ENCODE measurements around the gene PLK2.

Gene PLK2

DNA sequence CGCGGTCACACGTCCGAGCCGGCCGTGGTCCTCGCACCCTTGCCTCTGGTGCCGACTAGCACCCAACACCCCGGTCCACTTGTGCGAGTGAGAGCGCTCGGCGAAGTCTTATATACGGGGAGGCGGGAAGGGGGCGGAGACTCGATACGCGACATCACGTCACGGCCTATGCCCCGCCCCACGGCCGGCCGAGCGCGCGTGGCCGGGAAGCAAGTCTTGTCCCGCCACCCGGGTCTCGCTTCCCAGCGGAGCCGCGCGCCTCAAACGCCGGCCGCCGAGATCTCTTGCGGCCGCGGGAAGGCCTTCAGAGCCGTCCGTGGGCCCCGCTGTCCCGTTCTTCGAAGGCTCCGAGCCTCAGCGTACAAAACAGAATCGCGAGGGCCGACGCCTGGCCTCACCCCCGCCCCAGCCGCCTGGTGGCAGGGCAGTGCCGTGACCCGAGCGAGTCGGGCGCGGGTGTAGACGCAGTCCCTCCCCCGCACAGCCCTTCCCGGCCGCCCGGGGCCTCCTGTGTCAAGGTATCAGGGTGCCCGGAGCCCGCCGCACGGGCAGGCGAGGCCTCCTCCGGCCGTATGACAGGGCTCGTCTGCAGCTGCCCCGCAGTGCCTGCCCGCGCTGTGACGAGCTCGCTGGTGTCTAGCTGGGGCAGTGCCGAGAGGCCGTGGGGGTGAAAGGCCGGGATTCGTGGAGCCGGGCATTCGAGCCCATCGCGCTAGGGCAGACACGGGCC, at the start of gene PLK2:
Gene PLK2 (minus strand): TSS at position 85 of the 730 bp plus-strand sequence. CDS start 127 bp downstream, outside the sequence.
- Mint-ChIP-seq H3K36me3 (ENCODE audit: low read depth) (no peaks in the 10 kb centered on the region), H3K27ac (peak within 1 kb of the TSS; percentile 49), H3K4me1 (ENCODE audit: low read depth) (peaks cover 22% of the 10 kb centered on the region), H3K9me3 (no peaks in the 10 kb centered on the region), H3K4me3 (peak within 1 kb of the TSS; percentile 74), H3K27me3 (ENCODE audit: low read depth) (peaks cover 22% of the 10 kb centered on the region)
- peak; percentile 85 for DNase-seq (ENCODE audit: low spot score)

DNA sequence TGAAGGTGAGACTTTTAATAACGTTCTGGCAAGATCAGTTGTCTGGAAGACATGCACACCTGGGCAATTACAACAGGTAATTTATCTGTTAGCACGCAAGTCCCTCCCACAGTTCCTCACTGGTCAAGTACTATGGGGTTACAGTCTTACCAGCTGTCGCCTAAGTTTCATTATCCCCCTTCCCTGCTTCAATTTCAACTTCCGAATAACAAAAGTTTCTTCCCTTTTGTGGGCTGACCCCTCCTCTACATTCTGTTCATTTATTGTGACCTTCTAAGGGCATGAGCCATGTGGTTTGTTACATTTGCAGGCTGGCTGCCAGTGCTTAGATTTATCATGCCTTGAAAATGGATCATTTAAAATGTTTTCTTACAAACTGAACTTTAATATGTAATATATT, 47.8 kb upstream of the PLK2 start:
- no peaks in the 10 kb centered on the region for H3K4me1 Mint-ChIP-seq (ENCODE audit: low read depth)
- H3K9me3 Mint-ChIP-seq, result no peaks in the 10 kb centered on the region
- no peaks in the 10 kb centered on the region for H3K36me3 Mint-ChIP-seq (ENCODE audit: low read depth)
- H3K4me3 Mint-ChIP-seq, result no peak overlapping the region
- no peak for DNase-seq (ENCODE audit: low spot score)
- H3K27ac Mint-ChIP-seq, result no peak overlapping the region
- peaks cover 11% of the 10 kb centered on the region for H3K27me3 Mint-ChIP-seq (ENCODE audit: low read depth)

DNA sequence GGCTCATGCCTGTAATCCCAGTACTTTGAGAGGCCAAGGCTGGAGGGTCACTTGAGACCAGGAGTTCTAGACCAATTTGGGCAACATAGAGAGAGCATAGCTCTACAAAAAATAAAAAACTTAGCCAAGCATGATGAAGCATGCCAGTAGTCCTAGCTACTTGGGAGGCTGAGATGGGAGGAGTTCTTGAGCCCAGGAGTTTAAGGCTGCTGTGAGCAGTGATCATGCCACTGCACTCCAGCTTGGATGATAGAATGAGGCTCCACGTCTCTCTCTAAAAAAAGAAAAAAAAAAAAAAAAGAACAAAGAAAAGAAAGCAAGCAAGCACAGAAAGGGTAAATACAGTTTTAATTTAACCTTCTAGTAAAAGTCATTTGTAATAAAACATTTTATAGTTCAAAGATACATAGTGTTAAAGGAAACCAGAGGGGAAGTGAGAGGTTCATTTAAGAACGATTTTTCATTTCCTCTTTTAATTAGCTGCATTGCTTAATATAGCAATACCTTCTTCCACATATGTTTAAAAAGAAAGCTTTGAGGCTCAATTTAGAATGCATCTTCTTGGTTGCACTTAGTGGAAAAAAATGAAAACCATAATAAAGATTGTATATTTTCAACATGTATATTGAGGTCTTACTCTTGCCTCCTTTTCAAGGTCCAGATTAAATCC, 46.2 kb upstream of the PLK2 start:
- no peaks in the 10 kb centered on the region for H3K9me3 Mint-ChIP-seq
- no peaks in the 10 kb centered on the region for H3K36me3 Mint-ChIP-seq (ENCODE audit: low read depth)
- peaks cover 14% of the 10 kb centered on the region for H3K27me3 Mint-ChIP-seq (ENCODE audit: low read depth)
- DNase-seq (ENCODE audit: low spot score), result no peak
- no peaks in the 10 kb centered on the region for H3K4me1 Mint-ChIP-seq (ENCODE audit: low read depth)
- no peak overlapping the region for H3K4me3 Mint-ChIP-seq
- no peak overlapping the region for H3K27ac Mint-ChIP-seq

DNA sequence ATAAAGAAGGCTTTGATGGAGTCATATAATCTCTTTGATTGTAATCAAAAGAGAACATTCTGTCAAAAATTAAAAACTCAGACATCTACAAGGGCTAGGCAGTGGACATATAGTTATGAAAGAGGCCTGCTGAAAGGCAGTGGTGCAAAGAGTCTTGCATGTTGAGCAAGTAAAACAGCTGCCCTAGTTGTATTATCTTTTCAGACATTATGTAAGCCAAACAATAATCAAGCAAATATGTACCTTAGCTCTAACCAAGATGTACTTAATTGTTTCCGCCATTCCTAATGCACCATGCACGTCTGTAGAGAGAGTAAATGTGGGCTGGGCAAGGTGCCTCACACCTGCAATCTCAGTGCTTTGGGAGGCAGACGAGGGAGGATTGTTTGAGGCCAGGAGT, 45.6 kb upstream of the PLK2 start:
- Mint-ChIP-seq H3K4me3 (no peak overlapping the region), H3K27me3 (ENCODE audit: low read depth) (peaks cover 14% of the 10 kb centered on the region), H3K27ac (no peak overlapping the region), H3K9me3 (no peaks in the 10 kb centered on the region), H3K36me3 (ENCODE audit: low read depth) (no peaks in the 10 kb centered on the region), H3K4me1 (ENCODE audit: low read depth) (peaks cover 1% of the 10 kb centered on the region)
- DNase-seq (ENCODE audit: low spot score), result no peak

DNA sequence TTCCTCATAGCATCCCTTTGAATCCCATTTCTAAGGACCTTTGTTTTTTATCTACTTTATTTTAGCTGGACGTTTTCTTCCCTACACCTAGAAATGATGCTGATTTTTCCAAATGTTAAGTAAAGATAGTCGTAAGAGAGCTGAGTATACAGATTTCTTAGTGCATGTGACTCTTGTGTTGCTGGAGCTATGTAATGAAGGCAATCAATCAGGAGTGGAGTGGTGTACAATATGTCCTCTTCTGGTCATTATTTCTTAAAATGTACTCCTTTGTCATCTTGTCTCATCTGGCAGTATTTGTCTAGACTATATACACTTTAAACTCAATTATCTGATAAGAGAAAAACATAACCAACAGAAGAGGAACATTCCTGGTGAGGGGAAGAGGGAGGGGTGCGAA, 44.9 kb upstream of the PLK2 start:
- Mint-ChIP-seq H3K4me1 (ENCODE audit: low read depth) (peaks cover 6% of the 10 kb centered on the region), H3K4me3 (no peak overlapping the region), H3K27ac (no peak overlapping the region), H3K9me3 (no peaks in the 10 kb centered on the region), H3K36me3 (ENCODE audit: low read depth) (no peaks in the 10 kb centered on the region), H3K27me3 (ENCODE audit: low read depth) (peaks cover 14% of the 10 kb centered on the region)
- DNase-seq (ENCODE audit: low spot score), result no peak

DNA sequence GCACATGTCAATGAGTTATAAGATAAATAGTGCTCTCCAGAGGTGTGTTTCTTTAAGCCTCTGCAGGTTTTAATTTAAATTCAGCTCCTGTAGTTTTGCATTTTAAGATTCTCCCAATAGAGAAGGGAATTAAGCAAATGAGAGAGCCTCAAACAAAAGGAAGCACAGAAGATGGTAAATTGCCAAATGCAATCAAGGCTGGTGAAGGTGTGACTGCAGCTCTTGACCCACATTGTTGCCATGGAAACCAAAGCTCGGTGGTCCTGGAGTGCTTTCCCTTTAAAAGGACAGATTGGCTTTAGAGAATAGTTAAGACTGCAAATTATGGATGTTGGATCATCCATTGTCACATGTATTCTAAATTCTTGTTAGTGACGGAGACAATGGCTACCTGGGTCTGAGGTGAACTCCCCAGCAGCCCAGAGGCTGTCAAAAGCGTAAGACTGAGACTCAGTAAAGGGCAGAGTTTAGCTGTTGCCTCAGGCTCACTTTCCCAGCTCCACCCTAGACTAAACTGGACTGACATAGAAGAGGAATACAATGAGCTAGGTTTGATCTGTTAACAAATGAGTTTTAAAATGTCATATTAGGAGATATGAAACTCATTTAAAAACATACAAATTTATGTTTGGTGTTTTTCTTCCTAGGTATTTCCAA, 43.6 kb upstream of the PLK2 start:
- Mint-ChIP-seq H3K4me1 (ENCODE audit: low read depth) (peaks cover 8% of the 10 kb centered on the region), H3K9me3 (no peaks in the 10 kb centered on the region), H3K27ac (no peak overlapping the region), H3K36me3 (ENCODE audit: low read depth) (no peaks in the 10 kb centered on the region), H3K4me3 (no peak overlapping the region), H3K27me3 (ENCODE audit: low read depth) (peaks cover 14% of the 10 kb centered on the region)
- DNase-seq (ENCODE audit: low spot score), result no peak

DNA sequence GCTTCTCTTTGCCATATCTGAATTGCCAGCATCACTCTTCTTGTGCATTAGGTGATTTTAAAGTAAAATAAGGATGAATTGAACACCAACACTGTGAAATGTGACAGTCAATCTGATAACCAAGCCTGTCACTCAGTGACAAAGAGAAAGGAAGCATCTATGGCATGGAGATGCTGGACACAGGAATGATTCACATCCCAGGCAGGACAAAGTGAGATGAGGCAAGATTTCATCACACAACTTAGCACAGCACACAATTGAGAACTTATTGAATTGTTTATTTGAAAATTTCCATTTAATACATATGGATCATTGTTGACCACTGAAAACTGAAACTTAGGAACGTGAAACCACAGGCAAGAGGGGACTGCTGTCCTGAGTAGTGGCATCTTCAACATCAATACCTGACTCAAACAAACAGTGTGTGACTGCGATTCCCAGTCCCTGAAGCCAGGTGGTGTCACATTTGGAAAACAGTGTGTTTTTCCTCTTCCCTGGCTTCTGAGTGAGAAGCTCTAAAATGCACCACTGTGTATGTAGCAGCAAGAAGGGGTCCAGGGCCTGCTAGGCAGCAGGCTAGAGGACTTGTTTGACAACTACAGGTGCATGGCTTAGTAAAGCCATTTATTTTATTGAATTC, 42.0 kb upstream of the PLK2 start:
- Mint-ChIP-seq H3K27ac (no peak overlapping the region), H3K27me3 (ENCODE audit: low read depth) (peaks cover 13% of the 10 kb centered on the region), H3K4me3 (no peak overlapping the region), H3K9me3 (no peaks in the 10 kb centered on the region), H3K36me3 (ENCODE audit: low read depth) (no peaks in the 10 kb centered on the region), H3K4me1 (ENCODE audit: low read depth) (peaks cover 8% of the 10 kb centered on the region)
- no peak for DNase-seq (ENCODE audit: low spot score)

DNA sequence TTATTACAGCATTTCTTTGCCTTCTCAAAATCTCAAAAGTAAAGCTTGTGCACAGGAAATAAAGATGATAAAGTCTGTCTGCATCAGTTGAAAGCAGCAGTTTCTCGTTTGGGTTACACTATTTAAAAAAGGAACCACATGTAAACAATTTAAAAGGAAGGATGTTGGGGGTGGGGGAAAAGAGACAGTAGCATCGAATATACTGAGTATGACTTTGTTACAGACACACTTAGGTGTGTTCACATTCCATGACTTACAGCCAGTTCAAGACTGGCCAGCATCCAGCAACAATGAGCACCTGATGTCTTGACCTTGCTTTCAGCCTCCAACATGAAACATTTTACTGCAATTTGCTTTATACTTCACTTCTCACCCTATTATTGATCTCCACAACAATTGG, 40.1 kb upstream of the PLK2 start:
- peaks cover 10% of the 10 kb centered on the region for H3K27me3 Mint-ChIP-seq (ENCODE audit: low read depth)
- peak overlapping the region; percentile 62 for H3K27ac Mint-ChIP-seq
- no peaks in the 10 kb centered on the region for H3K9me3 Mint-ChIP-seq
- no peaks in the 10 kb centered on the region for H3K36me3 Mint-ChIP-seq (ENCODE audit: low read depth)
- H3K4me3 Mint-ChIP-seq, result peak overlapping the region; percentile 25
- H3K4me1 Mint-ChIP-seq (ENCODE audit: low read depth), result peaks cover 8% of the 10 kb centered on the region
- no peak for DNase-seq (ENCODE audit: low spot score)

DNA sequence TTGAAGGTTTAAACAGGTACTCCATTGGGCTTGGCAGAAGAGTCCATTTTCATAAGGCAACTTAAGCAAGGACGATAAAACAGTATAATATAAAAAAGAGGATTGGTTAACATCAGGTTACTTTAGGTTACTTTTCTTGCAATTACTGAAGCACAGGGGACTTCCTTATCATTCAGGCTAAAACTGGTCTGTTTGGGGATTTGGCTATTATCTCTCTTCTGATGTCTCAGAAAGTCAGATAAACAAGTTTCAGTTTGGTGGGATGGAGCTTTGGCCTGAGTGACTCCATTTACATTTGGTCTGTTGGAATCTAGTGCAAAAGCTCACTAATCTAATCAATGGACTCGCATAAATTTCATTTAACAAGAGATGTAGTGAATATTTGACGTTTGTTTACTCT, 39.3 kb upstream of the PLK2 start:
- H3K27ac Mint-ChIP-seq, result no peak overlapping the region
- H3K4me1 Mint-ChIP-seq (ENCODE audit: low read depth), result peaks cover 8% of the 10 kb centered on the region
- no peak for DNase-seq (ENCODE audit: low spot score)
- H3K36me3 Mint-ChIP-seq (ENCODE audit: low read depth), result no peaks in the 10 kb centered on the region
- no peaks in the 10 kb centered on the region for H3K9me3 Mint-ChIP-seq
- H3K4me3 Mint-ChIP-seq, result no peak overlapping the region
- peaks cover 5% of the 10 kb centered on the region for H3K27me3 Mint-ChIP-seq (ENCODE audit: low read depth)

DNA sequence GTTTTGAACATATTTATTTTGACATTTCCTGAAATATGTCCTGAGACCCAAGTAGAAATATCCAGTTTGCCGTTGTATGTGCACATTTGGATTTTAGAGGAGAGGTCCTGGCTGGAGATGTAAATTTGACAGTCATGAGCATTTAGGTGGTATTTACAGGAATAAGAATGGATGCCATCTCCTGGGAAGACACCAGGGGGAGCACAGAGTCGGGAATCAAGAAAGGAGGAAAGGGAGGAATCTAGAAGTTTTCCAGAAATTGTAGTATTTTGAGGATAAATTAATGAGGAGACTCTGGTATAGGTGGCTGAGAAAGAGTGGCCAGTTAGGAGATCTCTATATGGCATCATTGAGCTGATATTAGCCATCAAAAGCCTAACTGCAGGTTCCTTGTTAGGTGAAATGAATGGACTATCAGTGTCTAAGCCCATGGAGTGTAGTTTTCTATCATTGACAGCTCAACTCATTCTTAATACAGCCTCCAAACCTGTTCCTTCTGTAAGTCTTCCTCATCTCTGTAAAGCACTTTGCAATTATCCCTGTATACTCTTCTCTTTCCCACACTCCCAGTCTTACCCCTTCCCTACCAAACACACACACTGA, 38.6 kb upstream of the PLK2 start:
- DNase-seq (ENCODE audit: low spot score), result no peak
- H3K4me1 Mint-ChIP-seq (ENCODE audit: low read depth), result peaks cover 8% of the 10 kb centered on the region
- no peak overlapping the region for H3K4me3 Mint-ChIP-seq
- no peak overlapping the region for H3K27ac Mint-ChIP-seq
- no peaks in the 10 kb centered on the region for H3K9me3 Mint-ChIP-seq
- no peaks in the 10 kb centered on the region for H3K36me3 Mint-ChIP-seq (ENCODE audit: low read depth)
- peaks cover 5% of the 10 kb centered on the region for H3K27me3 Mint-ChIP-seq (ENCODE audit: low read depth)

DNA sequence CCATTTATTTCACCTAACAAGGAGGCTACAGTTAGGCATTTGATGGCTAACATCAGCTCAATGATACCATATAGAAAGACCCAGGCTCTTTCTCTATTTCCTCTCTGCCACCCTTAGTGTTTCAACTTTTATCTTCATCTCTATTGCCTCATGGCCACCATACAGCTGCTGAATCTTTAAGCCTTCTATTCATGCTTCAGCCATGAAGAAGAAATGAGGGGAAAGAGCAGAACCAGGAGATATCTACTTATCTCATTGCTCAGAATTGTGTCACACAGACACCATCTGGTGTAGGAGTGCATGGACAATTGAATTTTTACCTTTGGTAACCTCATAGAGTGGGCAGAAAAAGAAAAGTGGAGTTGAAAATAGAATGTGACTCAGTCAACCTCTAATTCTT, 38.0 kb upstream of the PLK2 start:
- Mint-ChIP-seq H3K4me1 (ENCODE audit: low read depth) (peaks cover 8% of the 10 kb centered on the region), H3K27me3 (ENCODE audit: low read depth) (peaks cover 5% of the 10 kb centered on the region), H3K9me3 (no peaks in the 10 kb centered on the region), H3K36me3 (ENCODE audit: low read depth) (no peaks in the 10 kb centered on the region), H3K27ac (no peak overlapping the region), H3K4me3 (no peak overlapping the region)
- DNase-seq (ENCODE audit: low spot score), result no peak

DNA sequence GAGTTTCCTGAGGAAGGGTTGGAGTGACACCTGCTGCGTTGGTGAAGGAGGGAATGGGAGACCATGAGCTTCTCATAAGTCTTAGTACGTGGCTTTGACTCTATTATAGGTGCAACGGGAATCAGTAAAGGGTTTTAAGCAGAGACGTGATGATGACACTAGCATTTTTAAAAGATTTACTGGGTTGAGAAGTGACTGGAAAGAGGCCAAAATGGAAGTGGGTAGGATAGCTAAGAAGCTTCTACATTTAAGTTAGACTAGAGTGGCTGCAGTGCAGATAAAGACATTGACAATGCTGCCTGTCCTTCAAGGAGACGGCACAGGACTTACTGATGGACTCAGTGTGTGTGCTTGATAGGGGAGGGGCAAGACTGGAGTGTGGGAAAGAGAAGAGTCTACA, 37.5 kb upstream of the PLK2 start:
- Mint-ChIP-seq H3K9me3 (no peaks in the 10 kb centered on the region), H3K27ac (no peak overlapping the region), H3K27me3 (ENCODE audit: low read depth) (peaks cover under 1% of the 10 kb centered on the region), H3K36me3 (ENCODE audit: low read depth) (no peaks in the 10 kb centered on the region), H3K4me3 (no peak overlapping the region), H3K4me1 (ENCODE audit: low read depth) (peaks cover 8% of the 10 kb centered on the region)
- no peak for DNase-seq (ENCODE audit: low spot score)

DNA sequence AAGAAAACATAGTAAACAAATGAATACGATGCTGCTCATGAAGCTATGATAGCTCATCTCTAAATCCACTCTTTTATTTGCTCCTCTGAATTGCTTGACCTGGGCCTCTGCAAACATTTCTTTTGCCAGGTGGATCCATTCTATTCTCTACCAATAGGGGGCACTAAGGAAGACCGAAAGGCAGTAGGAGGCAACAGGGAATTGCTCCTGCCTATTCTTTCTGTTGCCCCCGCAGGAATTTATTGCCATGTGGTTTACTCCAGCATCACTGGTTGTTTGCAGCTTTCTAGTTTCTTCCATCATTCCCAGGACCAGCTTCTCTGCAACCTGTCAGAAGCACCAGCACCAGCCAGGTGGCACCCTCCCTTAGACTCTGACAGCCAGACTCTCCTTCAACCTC, 36.6 kb upstream of the PLK2 start:
- H3K4me1 Mint-ChIP-seq (ENCODE audit: low read depth), result peaks cover 8% of the 10 kb centered on the region
- H3K36me3 Mint-ChIP-seq (ENCODE audit: low read depth), result no peaks in the 10 kb centered on the region
- H3K27me3 Mint-ChIP-seq (ENCODE audit: low read depth), result no peaks in the 10 kb centered on the region
- DNase-seq (ENCODE audit: low spot score), result no peak
- H3K4me3 Mint-ChIP-seq, result no peak overlapping the region
- no peaks in the 10 kb centered on the region for H3K9me3 Mint-ChIP-seq
- no peak overlapping the region for H3K27ac Mint-ChIP-seq

DNA sequence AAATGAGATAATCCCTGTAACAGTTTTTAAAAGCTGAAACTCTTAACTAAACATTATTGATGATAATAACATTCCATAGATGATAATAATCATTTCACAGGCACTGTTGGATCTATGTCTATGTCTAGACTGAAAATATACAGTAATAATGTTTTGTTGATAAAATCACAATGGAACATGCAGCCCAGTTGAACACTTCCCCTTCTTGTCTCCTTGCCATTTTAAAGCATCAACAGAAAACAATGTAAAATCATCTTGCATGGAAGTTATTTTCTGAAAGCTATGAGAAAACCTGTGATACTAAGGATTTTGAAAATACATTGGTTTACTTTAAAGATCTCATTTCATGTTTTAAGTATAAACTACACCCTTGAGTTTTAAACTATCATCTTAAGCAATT, 33.3 kb upstream of the PLK2 start:
- H3K4me3 Mint-ChIP-seq, result no peak overlapping the region
- no peak for DNase-seq (ENCODE audit: low spot score)
- H3K4me1 Mint-ChIP-seq (ENCODE audit: low read depth), result no peaks in the 10 kb centered on the region
- H3K27me3 Mint-ChIP-seq (ENCODE audit: low read depth), result peaks cover 12% of the 10 kb centered on the region
- H3K9me3 Mint-ChIP-seq, result no peaks in the 10 kb centered on the region
- H3K27ac Mint-ChIP-seq, result no peak overlapping the region
- H3K36me3 Mint-ChIP-seq (ENCODE audit: low read depth), result no peaks in the 10 kb centered on the region
